Measurements from ENCODE around the gene ZNF785.

Gene ZNF785

DNA sequence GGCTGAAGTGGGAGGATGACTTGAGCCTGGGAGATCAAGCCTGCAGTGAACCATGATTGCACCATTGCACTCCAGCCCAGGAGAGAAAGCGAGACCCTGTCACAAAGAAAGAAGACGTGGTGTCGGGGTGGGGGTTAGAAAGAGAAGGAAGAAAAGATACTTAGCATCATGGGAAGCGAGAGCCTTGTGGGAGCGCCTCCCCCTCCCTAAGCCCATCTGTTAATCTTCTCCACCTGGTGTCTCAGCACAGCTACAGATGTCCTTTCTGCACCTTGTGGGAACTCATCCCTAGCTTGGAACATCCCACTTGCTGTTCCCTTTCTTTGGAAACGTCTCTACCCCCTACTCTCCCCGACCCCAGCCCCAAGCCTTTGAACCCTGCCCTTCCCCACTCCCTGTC is 20.0 kb downstream of the ZNF785 start:
- TF ChIP-seq, protein P1, sequence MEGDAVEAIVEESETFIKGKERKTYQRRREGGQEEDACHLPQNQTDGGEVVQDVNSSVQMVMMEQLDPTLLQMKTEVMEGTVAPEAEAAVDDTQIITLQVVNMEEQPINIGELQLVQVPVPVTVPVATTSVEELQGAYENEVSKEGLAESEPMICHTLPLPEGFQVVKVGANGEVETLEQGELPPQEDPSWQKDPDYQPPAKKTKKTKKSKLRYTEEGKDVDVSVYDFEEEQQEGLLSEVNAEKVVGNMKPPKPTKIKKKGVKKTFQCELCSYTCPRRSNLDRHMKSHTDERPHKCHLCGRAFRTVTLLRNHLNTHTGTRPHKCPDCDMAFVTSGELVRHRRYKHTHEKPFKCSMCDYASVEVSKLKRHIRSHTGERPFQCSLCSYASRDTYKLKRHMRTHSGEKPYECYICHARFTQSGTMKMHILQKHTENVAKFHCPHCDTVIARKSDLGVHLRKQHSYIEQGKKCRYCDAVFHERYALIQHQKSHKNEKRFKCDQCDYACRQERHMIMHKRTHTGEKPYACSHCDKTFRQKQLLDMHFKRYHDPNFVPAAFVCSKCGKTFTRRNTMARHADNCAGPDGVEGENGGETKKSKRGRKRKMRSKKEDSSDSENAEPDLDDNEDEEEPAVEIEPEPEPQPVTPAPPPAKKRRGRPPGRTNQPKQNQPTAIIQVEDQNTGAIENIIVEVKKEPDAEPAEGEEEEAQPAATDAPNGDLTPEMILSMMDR (conservative IDR thresholded peaks at IDR 0.05; ENCODE audit: low read length) = no peak
- no peak for DNase-seq (ENCODE audit: low read depth)
- no peak overlapping the region for H3K4me3 ChIP-seq (ENCODE audit: low read length)

DNA sequence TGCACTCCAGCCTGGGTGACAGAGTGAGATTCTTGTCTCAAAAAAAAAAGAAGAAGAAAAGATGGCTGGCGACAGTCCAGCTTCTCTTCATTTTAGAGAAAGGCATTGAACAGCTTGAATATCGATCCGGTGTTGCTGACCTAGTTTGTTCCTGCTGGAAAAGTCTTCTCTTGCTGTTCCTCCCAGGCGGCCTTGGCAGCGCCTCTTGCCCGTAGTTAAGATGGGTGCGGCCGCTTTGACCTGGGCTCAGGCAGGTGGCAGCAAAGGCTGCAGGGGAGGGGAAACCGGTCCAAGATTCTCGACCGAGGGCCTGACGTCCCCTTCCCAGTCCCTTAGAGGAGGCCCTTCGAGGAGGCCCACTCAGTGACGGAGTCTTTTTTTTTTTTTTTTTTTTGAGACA is 23.5 kb downstream of the ZNF785 start:
- no peak overlapping the region for H3K4me3 ChIP-seq (ENCODE audit: low read length)
- DNase-seq (ENCODE audit: low read depth) = no peak
- TF ChIP-seq, protein P1 (conservative IDR thresholded peaks at IDR 0.05; ENCODE audit: low read length) = no peak

DNA sequence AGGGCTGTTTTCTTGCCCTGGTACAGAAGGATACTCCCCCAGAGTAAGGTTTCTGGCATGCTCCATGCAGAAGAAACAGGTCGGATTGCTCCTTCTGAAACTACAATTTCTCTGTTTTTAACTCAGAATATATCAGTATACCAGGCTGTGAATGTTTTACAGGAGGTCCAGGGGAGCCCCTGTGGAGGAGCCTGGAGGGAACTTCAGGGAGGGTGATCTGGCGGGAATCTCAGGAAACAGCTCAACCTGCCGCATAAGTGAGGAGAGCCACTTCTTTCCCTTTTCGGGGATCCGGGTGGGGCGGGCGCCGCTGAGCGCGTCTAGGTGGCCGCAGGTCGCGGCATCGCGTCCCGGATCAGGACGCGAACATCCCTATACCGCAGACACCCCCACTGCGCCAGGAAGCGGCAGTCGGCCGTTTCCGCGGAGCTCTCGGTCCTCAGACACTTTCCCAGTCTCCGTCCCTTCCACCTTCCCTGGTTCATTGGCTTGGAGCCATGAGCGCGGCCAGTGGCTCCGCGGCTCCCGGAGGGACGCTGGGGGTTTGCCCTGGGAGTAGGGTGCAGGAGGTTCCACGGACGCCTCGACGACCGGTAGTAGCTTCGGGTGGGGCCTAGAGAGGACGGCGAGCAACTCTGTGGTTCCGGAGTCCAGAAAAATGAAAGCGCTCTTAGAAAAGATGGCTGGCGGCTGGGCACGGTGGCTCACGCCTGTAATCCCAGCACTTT is 24.2 kb downstream of the ZNF785 start:
- TF ChIP-seq, protein P1 (conservative IDR thresholded peaks at IDR 0.05; ENCODE audit: low read length) = no peak
- peak overlapping the region; percentile 43 for H3K4me3 ChIP-seq (ENCODE audit: low read length)
- no peak for DNase-seq (ENCODE audit: low read depth)

DNA sequence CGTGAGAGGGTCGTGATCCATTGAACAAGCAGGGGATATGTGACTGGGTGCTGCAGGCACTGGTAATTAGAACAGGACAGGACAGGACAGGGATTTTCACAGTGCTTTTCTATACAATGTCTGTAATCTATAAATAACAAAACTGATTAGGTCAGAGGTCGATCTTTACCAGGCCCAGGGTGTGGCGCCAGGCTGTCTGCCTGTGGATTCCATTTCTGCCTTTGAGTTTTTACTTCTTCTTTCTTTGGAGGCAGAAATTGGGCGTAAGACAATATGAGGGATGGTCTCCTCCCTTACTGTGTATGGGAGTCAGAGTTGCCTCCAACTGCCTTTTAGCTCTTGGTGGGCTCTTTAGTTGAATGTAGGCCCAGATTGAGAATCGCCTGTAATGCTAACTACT is 25.8 kb downstream of the ZNF785 start:
- no peak for DNase-seq (ENCODE audit: low read depth)
- TF ChIP-seq, protein P1 (conservative IDR thresholded peaks at IDR 0.05; ENCODE audit: low read length) = no peak
- H3K4me3 ChIP-seq (ENCODE audit: low read length) = no peak overlapping the region

DNA sequence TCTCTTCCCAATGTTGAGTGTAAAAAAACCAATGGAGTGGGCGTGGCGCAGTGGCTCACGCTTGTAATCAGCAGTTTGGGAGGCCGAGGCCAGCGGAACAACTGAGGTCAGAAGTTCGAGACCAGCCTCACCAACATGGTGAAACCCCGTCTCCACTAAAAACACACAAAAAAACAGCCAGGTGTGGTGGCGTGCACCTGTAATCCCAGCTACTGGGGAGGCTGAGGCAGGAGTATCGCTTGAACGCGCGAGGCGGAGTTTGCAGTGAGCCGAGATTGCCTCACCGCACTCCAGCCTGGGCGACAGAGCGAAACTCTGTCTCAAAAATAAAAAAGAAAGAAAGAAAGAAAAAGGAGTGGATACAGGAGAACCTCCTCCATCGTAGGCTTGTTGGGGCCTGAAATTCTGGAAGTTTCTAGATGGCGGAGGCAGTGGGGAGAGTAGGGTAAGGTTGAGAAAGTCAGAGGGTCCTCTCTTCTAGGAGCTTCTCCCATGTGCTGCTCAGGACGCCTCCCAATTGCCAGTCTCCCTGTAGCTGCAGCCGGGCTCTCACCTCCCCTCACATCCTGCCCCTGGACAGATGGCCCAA is 26.6 kb downstream of the ZNF785 start:
- peak overlapping the region; percentile 56 for H3K4me3 ChIP-seq (ENCODE audit: low read length)
- DNase-seq (ENCODE audit: low read depth) = no peak

DNA sequence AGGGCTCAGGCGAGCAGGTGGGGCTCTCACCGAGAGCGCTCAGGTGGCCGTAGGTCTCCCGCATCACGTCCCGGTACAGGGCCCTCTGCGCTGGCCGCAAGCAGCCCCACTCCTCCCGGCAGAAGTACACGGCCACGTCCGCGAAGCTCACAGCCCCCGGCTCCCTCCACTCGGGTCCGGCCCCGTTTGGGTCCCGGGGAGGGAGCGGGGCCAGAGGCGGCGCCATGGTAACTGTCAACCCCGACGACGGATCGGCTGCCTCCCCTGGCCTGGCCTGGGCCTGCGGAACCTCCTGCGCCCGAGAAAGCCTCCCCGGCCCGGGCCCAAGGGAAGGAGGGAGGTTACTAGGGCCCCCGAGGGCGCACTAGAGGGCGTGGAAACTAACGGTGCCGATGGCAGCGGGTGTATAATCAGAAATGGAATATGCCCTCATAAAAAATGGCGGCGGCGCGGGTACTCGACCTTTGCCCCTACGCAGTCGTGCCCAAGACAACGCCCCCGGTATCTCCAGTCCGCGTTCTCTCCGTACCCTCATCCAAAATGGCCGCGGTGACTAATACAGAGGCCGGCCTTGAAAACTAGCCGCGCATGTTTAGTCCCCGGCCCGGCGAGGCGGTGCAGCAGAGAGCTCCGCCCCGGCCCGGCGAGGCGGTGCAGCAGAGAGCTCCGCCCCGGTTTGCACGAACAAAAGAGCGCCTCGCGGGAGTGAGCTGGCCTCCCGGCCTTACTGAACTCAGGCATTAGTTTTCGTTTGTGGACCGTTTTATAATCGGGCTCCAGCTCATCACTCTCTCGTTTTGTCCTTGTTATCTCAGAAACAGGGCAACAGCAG is 27.3 kb downstream of the ZNF785 start, which contains the start of gene ZNF764:
Gene ZNF764, minus strand, starts transcription at position 418 of the 832 bp plus-strand sequence. Its CDS starts 192 bp downstream, at position 226.
- DNase-seq (ENCODE audit: low read depth) = peak; percentile 97
- TF ChIP-seq, protein P1 (conservative IDR thresholded peaks at IDR 0.05; ENCODE audit: low read length) = no peak
- peak within 1 kb of the TSS; percentile 76 for H3K4me3 ChIP-seq (ENCODE audit: low read length)

More for the DNA sequence above, 26.6 kb downstream of the ZNF785 start:
- TF ChIP-seq, protein P1 (conservative IDR thresholded peaks at IDR 0.05; ENCODE audit: low read length) = no peak

Data from AG10803 (cell line).